ENCODE results near the gene BRD7.

GRCh38 chr16:50309156-50309526 lies 59.6 kb downstream of the BRD7 start:
- no peak for TF ChIP-seq POLR2AphosphoS5 (IDR thresholded peaks at IDR 0.05; ENCODE audit: borderline replicate concordance, low read depth, low read length)
- TF ChIP-seq EZH2 (IDR thresholded peaks at IDR 0.05) = no peak
